Retinal pigment epithelial cell (primary cell): Measurements from ENCODE around the gene CCR5.
"Not testable (repeated sequence)": the region's sequence is repeated elsewhere in the genome, so short reads cannot be mapped to it uniquely, and the experiment has no call there.

Experiments used
- DNase-seq: peaks from one replicate; pipeline ENCODE4 v3.0.0-alpha.2; 2010; ENCODE audit warnings: low read depth
- H3K4me3 ChIP-seq: 2 replicates; pipeline ENCODE4 v1.5.1; 2011; ENCODE audit warnings: mild to moderate bottlenecking, low read length, control low read depth, moderate library complexity
- CTCF ChIP-seq: conservative IDR thresholded peaks from 2 replicates; pipeline ENCODE4 v1.5.1; 2011; ENCODE audit warnings: low read depth, low read length, control low read depth, inconsistent platforms

CCR5 gene

GRCh38 chr3:46397111-46397510, 26.4 kb downstream of the CCR5 start:
- no peak overlapping the region for H3K4me3 ChIP-seq
- TF ChIP-seq CTCF: no peak
- DNase-seq: no peak

- no peak for TF ChIP-seq CTCF
- no peak overlapping the region for H3K4me3 ChIP-seq
- no peak for DNase-seq
These were observed 27.6 kb downstream of the CCR5 start for GRCh38 chr3:46398186-46398955.

- DNase-seq: no peak
- TF ChIP-seq CTCF: no peak
- H3K4me3 ChIP-seq: no peak overlapping the region
These were observed 28.4 kb downstream of the CCR5 start for GRCh38 chr3:46399098-46399497.

GRCh38 chr3:46399557-46399956, 28.8 kb downstream of the CCR5 start:
- H3K4me3 ChIP-seq: no peak overlapping the region
- TF ChIP-seq CTCF: no peak
- no peak for DNase-seq

GRCh38 chr3:46400000-46400734, 29.4 kb downstream of the CCR5 start:
- TF ChIP-seq CTCF: no peak
- no peak overlapping the region for H3K4me3 ChIP-seq
- DNase-seq: no peak

GRCh38 chr3:46400846-46401245, 30.1 kb downstream of the CCR5 start:
- no peak for TF ChIP-seq CTCF
- DNase-seq: no peak
- H3K4me3 ChIP-seq: no peak overlapping the region

- no peak for TF ChIP-seq CTCF
- H3K4me3 ChIP-seq: no peak overlapping the region
- DNase-seq: no peak
These were observed 30.8 kb downstream of the CCR5 start for GRCh38 chr3:46401579-46401978.

GRCh38 chr3:46402902-46403301, 32.2 kb downstream of the CCR5 start:
- H3K4me3 ChIP-seq, DNase-seq: not testable (repeated sequence)
